GDM1 (cell line): ENCODE data around the gene ZNF367.

ENCODE experiments used
- DNase-seq: peaks from one replicate; lab custom pipeline; 2025; lab: John Stamatoyannopoulos, UW

Gene ZNF367

GRCh38 chr9:96418083-96418919 lies at the start of gene ZNF367:
TSS of gene ZNF367 (minus strand) at chr9:96418370. CDS start at chr9:96418032, 338 bp downstream.
- peak; percentile 97 for DNase-seq

GRCh38 chr9:96467784-96468183 lies 49.6 kb upstream of the ZNF367 start:
- DNase-seq = no peak

GRCh38 chr9:96464426-96464825 lies 46.3 kb upstream of the ZNF367 start:
- DNase-seq = no peak

- DNase-seq = no peak
Observed at GRCh38 chr9:96462541-96462940, 44.4 kb upstream of the ZNF367 start.

- no peak for DNase-seq
Observed at GRCh38 chr9:96461336-96461735, 43.2 kb upstream of the ZNF367 start.

- DNase-seq = no peak
Observed at GRCh38 chr9:96460882-96461281, 42.7 kb upstream of the ZNF367 start.

GRCh38 chr9:96460470-96460869 lies 42.3 kb upstream of the ZNF367 start:
- no peak for DNase-seq

- DNase-seq = no peak
Observed at GRCh38 chr9:96459268-96460007, 41.3 kb upstream of the ZNF367 start.

GRCh38 chr9:96458226-96458625 lies 40.1 kb upstream of the ZNF367 start:
- no peak for DNase-seq

GRCh38 chr9:96457266-96457665 lies 39.1 kb upstream of the ZNF367 start:
- no peak for DNase-seq

GRCh38 chr9:96453625-96454024 lies 35.5 kb upstream of the ZNF367 start:
- DNase-seq = no peak

- DNase-seq = no peak
Observed at GRCh38 chr9:96450613-96451528, 32.7 kb upstream of the ZNF367 start.

GRCh38 chr9:96449845-96450612 lies 31.9 kb upstream of the ZNF367 start, which contains the start of gene HABP4:
TSS of gene HABP4 (plus strand) at chr9:96450169. CDS start at chr9:96450280, 111 bp downstream.
- peak; percentile 88 for DNase-seq

- no peak for DNase-seq
Observed at GRCh38 chr9:96449523-96449844, 31.3 kb upstream of the ZNF367 start.

- DNase-seq = no peak
Observed at GRCh38 chr9:96448546-96449170, 30.5 kb upstream of the ZNF367 start.

GRCh38 chr9:96447406-96447805 lies 29.2 kb upstream of the ZNF367 start:
- no peak for DNase-seq

- no peak for DNase-seq
Observed at GRCh38 chr9:96442491-96442890, 24.3 kb upstream of the ZNF367 start.

- peak; percentile 22 for DNase-seq
Observed at GRCh38 chr9:96441798-96442445, 23.8 kb upstream of the ZNF367 start.

GRCh38 chr9:96440671-96441199 lies 22.6 kb upstream of the ZNF367 start:
- no peak for DNase-seq

- DNase-seq = no peak
Observed at GRCh38 chr9:96437454-96437853, 19.3 kb upstream of the ZNF367 start.
